Activated CD4-positive, alpha-beta memory T cell treated with anti-CD3 and anti-CD28 coated beads for 36 hours (primary cell): ENCODE results near the gene ASB6. TPM values are rescaled to one million over a fixed set of nuclear protein-coding genes. Genes with fewer than 3 reads are reported as not detected.
A peak's percentile ranks its signal among the peaks of the same experiment; 100 is the strongest.

Source experiments
- CTCF ChIA-PET: fragments of 350-600 bp; sonication (Branson Sonifier 250); formaldehyde crosslinking; loops from one replicate; lab custom pipeline; 2021; ENCODE audit warnings: antibody characterized with exemption, inconsistent platforms; lab: Charles Lee
- POLR2A ChIA-PET: fragments of 350-600 bp; sonication (Branson Sonifier 250); formaldehyde crosslinking; loops from one replicate; lab custom pipeline; 2021; ENCODE audit warnings: antibody characterized with exemption; lab: Charles Lee
- DNase-seq: peaks from one replicate; pipeline ENCODE4 v3.0.0-alpha.2; 2020
- H3K27ac Mint-ChIP-seq: one replicate; pipeline ENCODE4 v1.8.0; 2021; ENCODE audit warnings: mixed read lengths
- H3K27me3 Mint-ChIP-seq: one replicate; pipeline ENCODE4 v1.8.0; 2021; ENCODE audit warnings: mixed read lengths
- H3K36me3 Mint-ChIP-seq: one replicate; pipeline ENCODE4 v1.8.0; 2021; ENCODE audit warnings: mixed read lengths
- H3K4me1 Mint-ChIP-seq: one replicate; pipeline ENCODE4 v1.8.0; 2021; ENCODE audit warnings: low read depth, mixed read lengths
- H3K4me3 Mint-ChIP-seq: one replicate; pipeline ENCODE4 v1.8.0; 2021; ENCODE audit warnings: mild to moderate bottlenecking, mixed read lengths
- H3K9me3 Mint-ChIP-seq: one replicate; pipeline ENCODE4 v1.8.0; 2021; ENCODE audit warnings: mixed read lengths
- intact Hi-C: fragments of 100-400 bp; cut with micrococcal nuclease; formaldehyde crosslinking; loops from one replicate; pipeline ENCODE4 v1.15.1; 2023
- total RNA-seq, 2 experiments: library from RNA; stranded (reverse); gene quantifications; one replicate each; pipeline ENCODE4 v1.2.3, GENCODE V29; 2021

The ASB6 gene, protein sequence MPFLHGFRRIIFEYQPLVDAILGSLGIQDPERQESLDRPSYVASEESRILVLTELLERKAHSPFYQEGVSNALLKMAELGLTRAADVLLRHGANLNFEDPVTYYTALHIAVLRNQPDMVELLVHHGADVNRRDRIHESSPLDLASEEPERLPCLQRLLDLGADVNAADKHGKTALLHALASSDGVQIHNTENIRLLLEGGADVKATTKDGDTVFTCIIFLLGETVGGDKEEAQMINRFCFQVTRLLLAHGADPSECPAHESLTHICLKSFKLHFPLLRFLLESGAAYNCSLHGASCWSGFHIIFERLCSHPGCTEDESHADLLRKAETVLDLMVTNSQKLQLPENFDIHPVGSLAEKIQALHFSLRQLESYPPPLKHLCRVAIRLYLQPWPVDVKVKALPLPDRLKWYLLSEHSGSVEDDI
- 10 to 100 TPM; 14.1 to 15.7 TPM for total RNA-seq

DNA sequence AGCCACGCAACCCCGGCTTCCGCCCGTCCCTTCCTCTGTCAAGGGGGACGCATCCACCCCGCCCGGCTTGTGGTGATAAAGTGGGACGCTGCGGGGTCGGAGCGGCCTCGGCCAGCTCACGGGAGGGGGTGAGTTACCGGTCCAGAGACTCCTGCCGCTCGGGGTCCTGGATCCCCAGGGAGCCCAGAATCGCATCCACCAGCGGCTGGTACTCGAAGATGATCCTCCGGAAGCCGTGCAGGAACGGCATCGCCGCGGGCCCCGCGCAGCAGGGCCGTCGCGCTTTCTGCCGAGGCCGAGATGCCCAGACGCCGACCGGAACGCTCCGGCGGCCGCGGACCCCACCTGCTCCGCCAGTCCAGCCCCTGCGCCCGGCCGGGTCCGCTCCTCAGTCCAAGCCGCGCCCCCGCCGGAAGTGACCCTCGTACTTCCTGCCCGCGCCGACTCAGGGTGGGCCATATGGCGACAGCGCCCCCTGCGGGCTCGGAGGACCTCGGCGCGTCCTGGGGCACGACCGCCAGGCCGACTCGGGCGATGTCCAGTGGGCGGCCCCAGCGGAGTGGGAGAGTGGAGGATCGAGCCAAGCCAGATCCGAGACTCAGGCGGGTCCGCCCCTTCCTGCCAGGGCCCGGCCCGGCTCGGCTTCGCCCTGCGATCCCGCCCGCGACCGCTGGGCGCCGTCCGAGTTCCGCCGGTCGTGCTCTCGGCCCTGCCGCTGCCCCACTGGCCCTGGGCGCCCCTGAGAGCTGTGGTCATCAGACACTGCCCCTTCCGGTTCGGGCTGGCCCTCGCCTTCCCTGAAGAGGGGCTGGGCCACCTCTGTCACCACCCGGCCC is at the start of gene ASB6:
Gene ASB6, minus strand, starts transcription at position 402 of the 836 bp plus-strand sequence. Its CDS starts 152 bp downstream, at position 250.
- POLR2A ChIA-PET = no interaction called here
- Mint-ChIP-seq H3K4me3 (peak within 1 kb of the TSS; percentile 76), H3K4me1 (peaks cover 15% of the 10 kb centered on the region), H3K36me3 (peaks cover 3% of the 10 kb centered on the region), H3K27ac (peak within 1 kb of the TSS; percentile 58), H3K9me3 (no peaks in the 10 kb centered on the region), H3K27me3 (no peaks in the 10 kb centered on the region)
- CTCF ChIA-PET = interaction anchor here (0.5 to 8.7 kb wide), 12 partner anchors 10 to 519 kb away, joined by 3 to 70 read pairs (median 4); partner anchors contain the start of gene NTMT1
- intact Hi-C loops = loop anchor here (1.0 to 10.0 kb wide), 4 partner anchors 15 to 148 kb away; partner anchors contain the start of gene NTMT1
- DNase-seq = peak; percentile 96

DNA sequence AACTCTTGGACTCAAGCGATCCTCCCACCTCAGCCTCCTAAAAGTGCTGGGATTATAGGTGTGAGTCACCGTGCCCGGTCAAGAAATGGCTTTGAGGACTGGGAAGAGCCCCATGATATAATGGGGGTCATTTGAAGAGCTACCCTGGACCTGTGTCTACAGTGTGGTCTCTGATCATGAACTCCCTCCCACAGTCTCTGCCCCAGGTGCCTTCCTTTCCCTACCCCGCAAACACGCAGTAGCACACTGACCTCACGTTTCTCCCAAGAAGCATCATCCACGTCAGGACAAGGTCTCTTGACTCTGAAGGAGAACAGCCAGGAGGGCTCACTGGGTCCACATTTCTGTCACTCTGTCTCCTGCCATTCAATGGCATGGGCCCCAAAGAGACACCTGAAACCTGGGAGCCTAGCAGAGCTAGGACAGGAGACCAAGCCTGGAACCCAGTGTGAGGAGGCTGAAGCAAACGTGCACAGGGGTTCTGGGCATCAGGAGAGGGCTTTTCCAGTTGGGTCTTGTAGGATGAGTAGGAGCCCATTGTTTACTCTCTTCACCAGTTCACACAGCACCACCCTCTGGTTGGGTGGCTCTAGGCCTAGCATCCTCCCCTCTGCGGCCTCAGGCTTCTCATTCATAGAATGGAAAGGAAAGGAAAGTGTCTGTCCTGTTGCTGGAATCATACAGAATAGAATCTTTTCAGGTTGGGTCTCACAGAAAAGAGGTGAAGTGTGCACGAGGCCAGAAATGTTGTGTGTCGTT is 46.5 kb upstream of the ASB6 start:
- POLR2A ChIA-PET = no interaction called here
- CTCF ChIA-PET = no interaction called here
- Mint-ChIP-seq H3K9me3 (no peaks in the 10 kb centered on the region), H3K4me3 (no peak overlapping the region), H3K27ac (no peak overlapping the region), H3K4me1 (no peaks in the 10 kb centered on the region), H3K27me3 (no peaks in the 10 kb centered on the region), H3K36me3 (no peaks in the 10 kb centered on the region)
- no peak for DNase-seq
- intact Hi-C loops = no loop called here

DNA sequence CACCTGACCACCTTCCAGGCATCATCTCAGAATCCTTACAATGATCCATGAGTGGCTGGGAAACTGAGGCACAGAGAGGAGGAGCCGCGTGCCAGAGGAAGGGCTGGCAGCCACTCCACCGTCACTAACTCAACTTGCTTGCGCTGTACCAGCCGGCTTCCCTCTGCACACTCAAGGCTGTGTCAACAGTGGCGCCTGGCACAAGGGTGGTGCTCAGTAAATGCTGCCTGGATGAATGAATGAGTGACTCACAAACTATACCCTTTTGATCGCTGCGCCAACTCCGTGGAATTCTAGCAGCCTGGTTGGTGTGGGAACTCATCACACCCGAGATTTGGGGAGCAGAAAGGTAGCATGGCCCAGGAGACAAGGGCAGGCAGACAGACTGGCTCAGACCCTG is 45.4 kb upstream of the ASB6 start:
- H3K4me3 Mint-ChIP-seq = no peak overlapping the region
- ChIA-PET CTCF (no interaction called here), POLR2A (no interaction called here)
- intact Hi-C loops = no loop called here
- no peaks in the 10 kb centered on the region for H3K27me3 Mint-ChIP-seq
- DNase-seq = no peak
- H3K9me3 Mint-ChIP-seq = no peaks in the 10 kb centered on the region
- no peak overlapping the region for H3K27ac Mint-ChIP-seq
- no peaks in the 10 kb centered on the region for H3K36me3 Mint-ChIP-seq
- no peaks in the 10 kb centered on the region for H3K4me1 Mint-ChIP-seq

DNA sequence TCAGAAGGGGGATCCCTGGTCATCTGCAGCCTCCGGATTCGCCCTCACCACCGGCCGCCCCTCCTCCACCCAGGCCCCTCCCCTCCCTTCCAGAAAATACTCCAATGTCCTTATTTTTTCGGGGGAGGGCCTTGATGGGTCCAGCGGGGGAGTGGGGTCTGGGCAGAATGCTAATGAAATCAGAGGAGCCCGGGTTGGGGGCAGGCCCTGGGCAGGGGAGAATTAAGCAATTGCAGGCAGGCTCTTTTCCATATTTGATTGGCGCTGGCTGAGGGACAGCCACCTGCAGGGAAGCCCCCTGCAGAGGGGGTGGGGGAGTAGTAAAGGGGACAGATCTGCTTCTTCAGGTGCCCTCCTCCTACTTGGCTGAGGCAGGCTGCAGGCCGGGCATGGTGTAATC is 44.8 kb upstream of the ASB6 start:
- no peak overlapping the region for H3K4me3 Mint-ChIP-seq
- no peaks in the 10 kb centered on the region for H3K9me3 Mint-ChIP-seq
- no peaks in the 10 kb centered on the region for H3K4me1 Mint-ChIP-seq
- H3K27me3 Mint-ChIP-seq = peaks cover 3% of the 10 kb centered on the region
- intact Hi-C loops = no loop called here
- no peak for DNase-seq
- POLR2A ChIA-PET = no interaction called here
- CTCF ChIA-PET = no interaction called here
- no peaks in the 10 kb centered on the region for H3K36me3 Mint-ChIP-seq
- H3K27ac Mint-ChIP-seq = no peak overlapping the region

DNA sequence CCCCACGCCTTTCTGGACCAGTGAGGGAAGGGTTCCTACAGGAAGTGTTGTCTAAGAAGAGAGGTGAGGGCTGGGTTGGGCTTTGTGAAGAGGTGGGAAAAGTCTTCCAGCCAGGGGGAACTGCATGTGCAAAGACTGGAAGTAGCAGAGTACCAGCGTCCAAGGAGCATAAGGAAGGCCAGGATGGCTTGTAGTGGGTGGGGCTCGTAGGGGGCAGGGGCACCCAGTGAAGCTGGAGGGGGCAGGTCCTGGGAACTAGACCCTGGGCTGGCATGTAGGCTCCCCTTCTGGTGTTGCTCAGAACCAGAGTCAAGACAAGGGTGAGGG is 43.9 kb upstream of the ASB6 start:
- DNase-seq = no peak
- ChIA-PET CTCF (no interaction called here), POLR2A (no interaction called here)
- intact Hi-C loops = no loop called here
- H3K27me3 Mint-ChIP-seq = peaks cover 3% of the 10 kb centered on the region
- H3K9me3 Mint-ChIP-seq = no peaks in the 10 kb centered on the region
- H3K4me3 Mint-ChIP-seq = no peak overlapping the region
- H3K27ac Mint-ChIP-seq = no peak overlapping the region
- H3K36me3 Mint-ChIP-seq = no peaks in the 10 kb centered on the region
- H3K4me1 Mint-ChIP-seq = no peaks in the 10 kb centered on the region

DNA sequence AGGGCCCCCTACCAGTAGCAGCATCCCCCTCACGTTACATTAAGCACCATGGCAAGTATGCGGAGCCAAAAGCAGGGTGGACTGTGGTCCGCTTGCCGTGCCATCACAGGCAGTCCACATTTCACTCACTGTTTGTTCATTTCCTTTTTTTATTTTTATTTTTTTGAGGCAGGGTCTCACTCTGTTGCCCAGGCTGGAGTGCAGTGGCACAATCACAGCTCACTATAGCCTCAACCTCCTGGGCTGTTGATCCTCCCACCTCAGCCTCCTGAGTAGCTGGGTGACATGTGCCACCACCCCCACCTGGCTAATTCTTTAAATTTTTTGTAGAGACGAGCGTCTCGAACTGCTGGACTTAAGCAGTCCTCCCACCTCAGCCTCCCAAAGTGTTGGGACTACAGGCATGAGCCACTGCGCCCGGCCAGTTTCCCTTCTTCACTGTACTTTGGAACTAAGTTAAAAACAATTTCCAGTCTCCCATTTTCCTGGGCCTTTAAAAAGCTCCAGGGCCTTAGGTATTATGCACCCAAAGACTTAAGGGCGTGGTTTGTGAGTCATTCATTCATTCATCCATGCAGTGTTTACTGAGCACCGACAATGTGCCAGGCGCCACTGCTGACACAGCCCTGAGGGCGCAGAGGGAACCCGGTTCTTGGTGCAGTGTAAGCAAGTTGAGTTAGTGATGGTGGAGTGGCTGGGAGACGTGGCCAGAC is 43.4 kb upstream of the ASB6 start:
- Mint-ChIP-seq H3K27ac (no peak overlapping the region), H3K9me3 (no peaks in the 10 kb centered on the region), H3K4me1 (no peaks in the 10 kb centered on the region), H3K27me3 (peaks cover 5% of the 10 kb centered on the region), H3K4me3 (no peak overlapping the region), H3K36me3 (no peaks in the 10 kb centered on the region)
- no peak for DNase-seq
- CTCF ChIA-PET = no interaction called here
- intact Hi-C loops = no loop called here
- POLR2A ChIA-PET = no interaction called here

DNA sequence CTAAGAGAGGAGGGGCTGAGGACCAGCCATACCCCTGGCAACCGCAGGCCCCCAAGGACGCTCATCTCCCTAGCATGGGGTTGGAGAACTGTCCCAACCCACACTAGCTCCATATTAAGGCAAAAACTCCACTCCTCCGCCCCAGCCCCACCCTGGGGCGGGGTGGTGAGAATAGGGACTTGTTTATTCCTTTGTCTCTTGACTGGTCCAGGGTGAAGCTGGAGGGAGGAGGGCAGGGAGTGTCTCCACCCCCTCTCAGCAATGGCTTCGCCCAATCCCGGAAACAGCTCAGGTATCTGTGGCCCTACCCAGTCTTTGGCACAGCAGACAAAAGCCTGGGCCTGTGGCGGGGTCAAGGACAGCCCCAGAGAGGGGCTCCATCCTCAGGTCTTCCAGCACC is 40.4 kb upstream of the ASB6 start:
- no peaks in the 10 kb centered on the region for H3K4me1 Mint-ChIP-seq

DNA sequence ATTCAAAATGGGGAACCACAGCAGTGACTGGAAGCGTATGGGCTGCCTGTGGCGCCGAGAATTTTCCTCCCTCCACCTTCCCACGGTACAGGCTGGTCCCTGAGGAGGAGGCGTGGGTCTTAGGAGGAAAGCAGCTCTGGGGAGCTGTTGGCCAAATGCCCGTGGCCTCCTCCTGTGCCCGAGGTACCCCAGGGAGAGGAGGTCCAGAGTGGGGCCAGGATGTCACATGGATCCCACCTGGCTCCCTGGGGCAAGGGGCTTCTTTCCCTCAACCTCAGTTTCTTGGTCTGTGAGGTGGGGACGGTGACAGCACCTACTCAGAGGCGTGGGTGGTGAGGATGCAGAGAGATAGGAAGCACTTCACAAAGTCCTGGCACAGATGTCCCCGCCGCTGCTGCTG is 40.0 kb upstream of the ASB6 start:
- Mint-ChIP-seq H3K9me3 (no peaks in the 10 kb centered on the region), H3K27me3 (peaks cover 11% of the 10 kb centered on the region), H3K36me3 (no peaks in the 10 kb centered on the region), H3K4me3 (no peak overlapping the region), H3K4me1 (no peaks in the 10 kb centered on the region), H3K27ac (no peak overlapping the region)
- POLR2A ChIA-PET = no interaction called here
- CTCF ChIA-PET = no interaction called here
- intact Hi-C loops = no loop called here
- no peak for DNase-seq

More for the DNA sequence above, 40.4 kb upstream of the ASB6 start:
- POLR2A ChIA-PET = no interaction called here
- CTCF ChIA-PET = no interaction called here
- H3K27ac Mint-ChIP-seq = no peak overlapping the region
- intact Hi-C loops = no loop called here
- peaks cover 9% of the 10 kb centered on the region for H3K27me3 Mint-ChIP-seq
- no peaks in the 10 kb centered on the region for H3K36me3 Mint-ChIP-seq
- no peak overlapping the region for H3K4me3 Mint-ChIP-seq
- no peak for DNase-seq
- H3K9me3 Mint-ChIP-seq = no peaks in the 10 kb centered on the region

DNA sequence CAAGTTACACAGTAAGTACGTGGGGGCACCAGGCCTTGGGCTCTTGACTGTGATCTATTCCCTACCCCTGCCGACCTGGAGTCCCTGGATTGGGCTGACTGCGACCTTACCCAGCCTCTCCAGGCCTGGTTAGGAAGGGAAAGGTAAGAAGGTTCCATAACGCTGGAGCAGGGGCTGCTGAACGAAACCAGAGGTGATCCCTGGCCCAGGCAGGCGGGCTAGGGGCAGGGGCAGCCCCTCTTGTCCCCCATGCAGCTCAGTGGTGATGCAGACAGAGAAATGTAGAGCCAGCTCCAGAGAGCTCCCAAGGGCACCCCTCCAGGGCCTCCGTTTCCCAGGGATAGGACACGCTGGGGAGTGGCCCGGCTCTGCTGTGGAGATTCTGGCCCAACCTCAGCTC is 37.6 kb upstream of the ASB6 start:
- no peak overlapping the region for H3K4me3 Mint-ChIP-seq
- intact Hi-C loops = no loop called here
- CTCF ChIA-PET = no interaction called here
- H3K36me3 Mint-ChIP-seq = no peaks in the 10 kb centered on the region
- H3K27ac Mint-ChIP-seq = no peak overlapping the region
- no peaks in the 10 kb centered on the region for H3K9me3 Mint-ChIP-seq
- DNase-seq = no peak
- H3K27me3 Mint-ChIP-seq = peaks cover 18% of the 10 kb centered on the region
- H3K4me1 Mint-ChIP-seq = no peaks in the 10 kb centered on the region
- POLR2A ChIA-PET = no interaction called here

DNA sequence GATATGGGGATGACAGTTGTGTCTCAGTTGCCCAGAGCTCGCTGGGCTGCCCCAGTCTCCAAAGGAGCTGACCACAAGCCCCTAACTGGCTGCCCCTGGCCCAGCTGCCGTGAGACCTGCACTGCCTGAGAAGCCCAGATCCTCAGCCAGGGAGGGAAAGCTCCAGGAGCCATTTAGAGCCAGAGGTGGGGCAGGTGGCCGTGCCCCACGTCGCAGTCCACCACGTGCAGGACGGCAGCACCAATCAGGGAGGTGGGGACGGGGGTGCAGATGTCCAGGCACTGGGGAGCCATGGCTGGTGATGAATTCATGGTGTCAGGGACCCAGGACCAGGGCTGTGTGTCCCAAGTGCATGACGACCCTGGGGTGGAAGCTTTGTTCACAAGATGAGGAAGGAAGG is 36.9 kb upstream of the ASB6 start:
- Mint-ChIP-seq H3K27ac (no peak overlapping the region), H3K36me3 (no peaks in the 10 kb centered on the region), H3K4me3 (no peak overlapping the region), H3K9me3 (no peaks in the 10 kb centered on the region), H3K27me3 (peaks cover 18% of the 10 kb centered on the region), H3K4me1 (no peaks in the 10 kb centered on the region)
- intact Hi-C loops = no loop called here
- DNase-seq = no peak
- CTCF ChIA-PET = no interaction called here
- POLR2A ChIA-PET = no interaction called here

DNA sequence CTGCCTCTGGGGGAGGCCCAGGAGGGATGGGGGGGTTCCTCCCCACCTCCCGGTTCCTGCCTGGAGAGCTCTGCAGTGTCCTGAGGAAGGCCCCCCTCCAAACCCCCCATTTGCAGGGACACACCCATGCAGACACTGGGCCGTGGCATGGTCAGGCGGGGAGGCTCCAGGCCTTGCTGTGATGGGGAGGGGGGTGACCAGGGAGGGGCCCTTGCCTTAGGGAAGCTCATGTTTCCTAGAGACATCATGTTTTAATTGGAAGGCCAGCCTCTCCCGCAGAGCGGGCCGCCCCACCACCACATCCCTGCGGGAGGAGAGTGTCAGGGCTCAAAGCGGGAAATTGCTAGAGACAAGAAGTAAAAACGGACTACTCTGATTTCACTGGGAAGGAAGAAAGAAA is 35.5 kb upstream of the ASB6 start:
- no peaks in the 10 kb centered on the region for H3K9me3 Mint-ChIP-seq
- DNase-seq = no peak
- POLR2A ChIA-PET = no interaction called here
- CTCF ChIA-PET = no interaction called here
- peaks cover 20% of the 10 kb centered on the region for H3K27me3 Mint-ChIP-seq
- H3K4me3 Mint-ChIP-seq = no peak overlapping the region
- no peaks in the 10 kb centered on the region for H3K4me1 Mint-ChIP-seq
- no peak overlapping the region for H3K27ac Mint-ChIP-seq
- no peaks in the 10 kb centered on the region for H3K36me3 Mint-ChIP-seq
- intact Hi-C loops = no loop called here

DNA sequence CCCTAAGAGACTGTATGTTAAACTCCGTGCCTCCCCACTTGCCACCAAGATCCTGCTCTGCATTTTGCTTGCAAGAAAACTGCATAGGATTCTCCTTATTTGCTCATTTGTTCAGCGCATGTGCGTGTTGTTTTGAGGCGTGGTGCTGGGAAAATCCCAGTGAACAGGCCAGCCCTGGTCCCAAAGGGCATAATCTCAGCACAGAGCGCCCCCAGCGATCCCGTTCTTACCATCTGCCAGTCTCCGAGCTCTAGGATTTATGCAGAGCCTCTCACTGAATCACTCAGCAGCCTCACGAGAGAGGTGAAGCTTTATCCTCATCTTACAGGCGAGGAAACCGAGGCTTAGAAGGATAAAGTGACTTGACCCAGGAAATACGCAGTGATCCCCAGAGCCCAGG is 35.0 kb upstream of the ASB6 start:
- H3K36me3 Mint-ChIP-seq = no peaks in the 10 kb centered on the region
- no peak overlapping the region for H3K4me3 Mint-ChIP-seq
- ChIA-PET CTCF (no interaction called here), POLR2A (no interaction called here)
- H3K27ac Mint-ChIP-seq = no peak overlapping the region
- H3K4me1 Mint-ChIP-seq = no peaks in the 10 kb centered on the region
- no peaks in the 10 kb centered on the region for H3K9me3 Mint-ChIP-seq
- no peak for DNase-seq
- intact Hi-C loops = no loop called here
- H3K27me3 Mint-ChIP-seq = peaks cover 17% of the 10 kb centered on the region
